Left hindlimb (tissue), 1 donor: ENCODE measurements around the gene NCEH1.

ENCODE experiments used
- DNase-seq: peaks from one replicate; pipeline ENCODE4 v3.0.0-alpha.2; 2018

NCEH1 gene

DNA sequence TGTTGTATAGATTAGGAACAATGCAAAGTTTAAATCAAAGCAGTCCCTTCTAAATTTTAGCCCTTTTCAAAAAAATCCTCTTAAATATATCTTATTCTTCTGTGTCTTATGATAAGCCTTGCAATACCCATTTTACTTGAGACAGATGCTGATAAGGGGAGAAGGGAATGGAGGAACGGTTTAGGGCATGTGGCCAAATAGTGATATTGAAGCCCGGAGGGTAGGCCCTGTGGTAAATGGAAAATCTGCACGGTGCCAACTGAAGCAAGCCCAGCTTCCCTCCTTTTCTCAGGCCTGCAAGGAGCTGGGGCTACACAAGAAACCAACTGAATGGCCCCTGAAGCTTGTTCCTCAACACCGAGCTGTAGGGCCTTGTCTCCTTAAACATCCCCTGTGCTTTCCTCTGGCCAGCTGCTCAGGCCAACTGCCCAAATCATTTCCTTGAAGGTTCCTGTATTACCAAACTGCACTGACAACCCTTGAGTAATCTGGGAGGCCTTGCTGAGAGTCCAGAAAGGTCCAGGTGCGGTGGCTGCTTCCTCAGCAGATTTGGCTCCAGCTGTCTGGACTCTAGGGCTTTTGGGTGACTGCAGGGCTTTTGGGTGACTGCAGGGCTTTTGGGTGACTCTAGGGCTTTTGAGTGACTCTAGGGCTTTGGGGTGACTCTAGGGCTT lies 67.2 kb downstream of the NCEH1 start:
- DNase-seq: no peak

- DNase-seq: no peak
These were observed 69.6 kb downstream of the NCEH1 start for GRCh38 chr3:172641291-172641690.

DNA sequence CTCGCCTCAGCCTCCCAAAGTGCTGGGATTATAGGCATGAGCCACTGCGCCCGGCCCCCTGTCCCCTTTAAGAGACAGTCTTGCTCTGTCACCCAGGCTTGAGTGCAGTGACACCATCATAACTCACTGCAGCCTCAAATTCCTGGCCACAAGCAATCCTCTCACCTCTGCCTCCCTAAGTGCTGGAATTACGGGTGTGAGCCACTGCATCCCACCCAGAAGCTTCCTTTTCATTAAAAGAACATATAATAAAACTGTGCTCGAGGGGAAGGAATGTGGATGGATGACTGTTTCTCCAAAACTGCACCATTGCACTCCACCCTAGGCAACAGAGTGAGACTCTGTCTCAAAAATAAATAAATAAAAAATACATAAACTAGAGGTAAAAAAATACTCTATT lies 70.1 kb downstream of the NCEH1 start:
- DNase-seq: no peak

DNA sequence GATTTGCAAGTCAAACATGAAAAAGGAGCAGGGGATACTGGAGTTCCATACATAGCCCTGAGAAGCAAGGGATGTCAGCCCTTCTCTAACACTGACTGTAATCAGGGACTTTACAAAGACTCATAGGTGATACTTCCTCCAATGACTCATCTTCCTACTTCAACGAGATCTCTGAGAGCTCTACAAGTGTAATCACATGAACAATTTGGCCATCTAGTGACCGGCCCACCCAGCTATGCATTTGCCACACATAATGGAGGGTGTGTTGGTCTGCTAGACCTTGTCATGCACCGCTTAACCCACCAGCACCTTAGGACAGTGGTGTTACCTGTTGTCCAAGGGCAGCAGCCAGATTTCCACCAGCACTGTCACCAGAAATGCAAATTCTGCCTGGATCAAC lies 75.3 kb downstream of the NCEH1 start:
- DNase-seq: no peak

DNA sequence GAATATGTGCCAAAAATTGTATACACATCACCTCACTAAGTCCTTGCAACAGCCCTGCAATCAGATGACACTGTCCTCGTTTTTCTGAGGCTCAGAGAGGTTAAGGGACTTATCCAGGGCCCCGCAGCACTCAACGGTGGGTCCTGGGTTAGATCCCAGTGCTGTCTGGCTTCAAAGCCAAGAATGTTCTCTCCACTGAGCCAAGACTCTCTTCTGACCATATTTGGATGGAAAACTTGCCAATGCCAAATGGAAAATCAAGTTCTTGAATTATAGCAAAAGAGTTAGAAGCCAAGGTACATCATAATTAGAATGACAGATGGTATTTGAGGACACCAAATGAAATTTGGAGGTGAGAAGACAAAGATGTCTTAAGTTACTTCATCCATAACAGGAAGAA lies 75.9 kb downstream of the NCEH1 start:
- DNase-seq: no peak

DNA sequence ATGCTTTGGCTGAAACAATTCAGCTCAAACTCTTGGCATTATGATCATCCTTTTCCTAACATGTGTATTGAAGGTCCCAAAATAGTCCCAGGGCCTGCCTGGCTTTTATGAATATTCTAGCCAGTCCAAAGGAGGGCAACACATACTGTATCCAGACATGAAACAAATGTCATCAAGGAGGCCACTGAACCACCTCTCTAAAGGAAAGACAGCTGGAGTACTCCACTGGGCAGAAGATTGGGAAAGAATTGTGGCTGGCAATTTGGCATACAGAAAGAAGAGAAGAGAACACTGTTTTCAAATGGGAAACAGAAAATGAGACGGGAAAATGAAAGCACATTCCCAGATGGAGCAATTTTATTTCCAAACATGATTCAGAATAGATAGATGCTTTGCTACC lies 80.6 kb downstream of the NCEH1 start:
- DNase-seq: no peak

DNA sequence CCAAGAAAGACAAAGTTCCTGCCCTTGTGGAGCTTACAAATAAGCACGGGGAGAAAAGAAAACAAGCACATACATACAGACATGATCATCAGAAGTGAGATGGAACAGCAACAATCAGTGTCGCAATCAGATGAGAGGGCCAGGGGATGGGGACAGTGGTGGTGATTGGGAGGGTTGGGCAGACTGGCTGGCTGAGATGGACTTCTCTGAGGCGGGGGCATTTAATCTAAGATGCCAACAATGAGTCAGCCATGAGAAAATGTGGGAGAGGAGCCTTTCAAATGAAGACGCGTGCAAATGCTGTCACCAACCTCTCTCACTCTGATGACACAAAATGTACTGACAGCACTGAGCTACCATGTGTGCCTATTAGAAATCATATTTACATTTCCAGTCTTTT lies 81.4 kb downstream of the NCEH1 start:
- no peak for DNase-seq

DNA sequence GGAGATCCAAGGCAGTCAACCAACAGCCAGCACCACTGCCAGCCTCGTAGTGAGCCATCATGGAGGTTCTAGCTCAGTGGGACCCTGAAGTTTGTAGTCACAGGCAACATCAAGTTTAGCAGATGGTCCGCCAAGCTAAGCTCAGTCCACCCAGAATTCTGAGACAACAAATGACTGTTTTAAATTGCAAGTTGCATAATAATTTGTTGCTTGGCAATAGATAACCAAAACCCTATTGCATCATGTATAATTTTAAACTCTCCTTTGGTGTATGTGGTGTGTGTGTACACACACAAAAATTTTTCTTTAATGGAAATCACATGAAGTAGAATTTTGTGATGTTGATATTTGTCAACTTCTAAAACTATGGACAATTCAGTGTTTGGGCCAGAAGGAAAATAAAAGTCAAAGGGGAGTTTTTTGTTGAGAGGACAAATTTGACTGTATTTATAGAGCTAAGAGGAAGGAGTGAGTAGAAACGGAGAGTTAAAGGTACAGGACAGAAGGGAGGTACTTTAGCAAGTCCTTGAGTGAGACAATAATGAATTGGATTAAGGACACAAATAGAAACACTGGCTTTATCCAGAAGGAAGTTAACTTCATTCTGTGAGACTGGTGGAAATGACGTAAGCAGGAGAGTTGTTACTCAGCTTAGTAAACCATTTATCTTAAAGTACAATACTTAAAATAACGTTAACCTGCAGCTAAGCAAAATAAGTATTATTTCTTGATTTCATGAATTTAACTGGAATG lies 83.6 kb downstream of the NCEH1 start:
- DNase-seq: no peak

GRCh38 chr3:172626021-172626640 lies 84.7 kb downstream of the NCEH1 start:
- DNase-seq: no peak

DNA sequence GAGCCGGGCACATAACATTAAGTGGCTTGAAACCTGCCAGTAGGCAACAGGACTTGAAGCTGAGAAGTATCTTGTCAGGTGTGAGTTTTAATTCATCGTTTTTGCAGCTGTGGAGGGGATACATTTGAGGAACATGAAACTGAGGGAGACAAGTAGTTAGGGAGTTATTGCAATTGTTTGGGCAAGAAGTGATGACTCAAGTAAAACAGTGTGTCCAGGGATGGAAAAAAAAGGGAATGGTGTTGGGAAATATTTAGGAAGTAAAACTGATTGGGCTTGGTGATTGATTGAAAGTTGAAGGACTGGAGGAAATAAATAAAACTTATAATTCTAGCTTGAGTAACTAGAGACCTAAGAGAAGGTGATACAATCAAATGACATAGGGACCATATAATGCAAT lies 85.5 kb downstream of the NCEH1 start:
- no peak for DNase-seq

DNA sequence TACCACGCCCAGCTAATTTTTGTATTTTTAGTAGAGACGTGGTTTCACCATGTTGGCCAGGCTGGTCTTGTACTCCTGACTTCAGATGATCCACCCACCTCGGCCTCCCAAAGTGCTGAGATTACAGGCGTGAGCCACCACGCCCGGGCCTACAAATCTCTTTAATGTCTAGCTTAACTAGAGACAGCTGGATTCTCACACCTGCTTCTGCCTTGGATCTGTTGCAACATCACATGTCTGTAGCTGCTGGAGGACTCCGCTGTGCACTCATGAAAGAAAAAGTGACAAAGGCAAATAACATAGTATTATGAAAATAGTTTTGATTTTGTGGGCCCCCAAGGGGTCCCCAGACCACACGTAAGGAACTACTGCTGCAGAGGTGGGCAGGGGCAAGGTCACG lies 85.9 kb downstream of the NCEH1 start:
- DNase-seq: no peak

- DNase-seq: no peak
These were observed 87.8 kb downstream of the NCEH1 start for GRCh38 chr3:172622916-172623700.

GRCh38 chr3:172622156-172622555 lies 88.7 kb downstream of the NCEH1 start:
- no peak for DNase-seq

DNA sequence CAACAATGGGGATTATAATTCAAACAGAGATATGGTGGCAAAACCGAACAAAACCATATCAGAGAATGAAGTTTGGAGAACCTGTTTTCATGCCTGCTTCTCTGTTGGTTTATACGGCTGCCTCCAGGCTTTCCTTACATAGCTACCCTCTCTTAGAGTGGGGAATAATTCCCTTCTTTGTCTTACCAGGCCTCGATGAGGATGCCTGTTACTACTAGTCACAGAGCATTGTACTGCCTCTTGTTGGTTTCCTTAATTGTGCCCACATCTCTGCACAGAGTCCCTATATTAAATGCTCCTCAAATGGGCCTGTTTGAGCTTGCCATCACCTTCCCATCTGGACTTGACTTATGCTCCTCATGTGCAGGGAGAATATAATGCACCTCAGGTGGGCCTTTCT lies 92.9 kb downstream of the NCEH1 start:
- no peak for DNase-seq

DNA sequence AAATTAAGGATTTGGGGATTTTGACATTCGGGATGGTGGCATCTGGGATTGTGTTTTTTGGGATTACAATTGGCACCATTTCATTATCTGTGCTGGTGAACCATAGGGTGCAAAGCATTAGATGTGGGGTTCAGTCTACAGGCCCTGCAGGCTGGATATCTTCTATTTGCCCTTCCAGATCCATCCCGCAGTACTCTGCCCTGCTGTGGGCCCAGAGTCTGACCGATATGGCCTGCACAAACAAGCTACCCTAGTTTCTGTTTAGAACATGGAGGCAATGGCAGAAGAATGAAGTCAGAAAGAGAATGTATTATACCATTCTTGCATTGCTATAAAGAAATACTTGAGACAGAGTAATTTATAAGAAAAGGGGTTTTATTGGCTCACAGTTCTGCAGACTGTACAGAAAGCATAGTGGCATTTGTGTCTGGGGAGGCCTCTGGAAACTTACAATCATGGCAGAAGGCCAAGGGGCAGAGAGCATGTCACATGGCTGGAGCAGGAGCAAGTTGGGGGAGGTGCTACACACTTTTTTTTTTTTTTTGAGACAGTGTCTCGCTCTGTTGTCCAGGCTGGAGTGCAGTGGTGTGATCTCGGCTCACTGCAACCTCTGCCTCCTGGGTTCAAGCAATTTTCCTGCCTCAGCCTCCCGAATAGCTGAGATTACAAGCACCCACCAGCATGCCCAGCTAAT lies 93.7 kb downstream of the NCEH1 start:
- no peak for DNase-seq

DNA sequence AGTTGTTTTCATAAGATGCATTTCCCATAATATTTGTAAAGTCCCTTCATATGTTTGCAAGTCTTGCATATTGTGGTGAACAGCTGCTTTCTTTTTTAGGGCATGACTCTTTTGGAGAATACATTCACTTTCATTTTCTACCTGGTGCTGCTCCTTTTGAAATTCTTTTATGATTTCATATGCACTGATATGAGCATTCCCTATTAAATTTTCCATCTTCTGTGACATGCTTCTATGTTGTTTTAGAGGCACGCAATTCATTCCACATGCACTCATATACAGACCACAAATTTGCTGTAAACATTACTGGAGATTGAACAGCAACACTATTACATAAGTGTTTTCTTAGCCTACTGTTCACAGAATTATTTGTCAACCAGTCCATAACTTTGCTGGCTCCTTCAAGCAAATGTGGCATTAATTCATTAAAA lies 94.8 kb downstream of the NCEH1 start:
- no peak for DNase-seq

DNA sequence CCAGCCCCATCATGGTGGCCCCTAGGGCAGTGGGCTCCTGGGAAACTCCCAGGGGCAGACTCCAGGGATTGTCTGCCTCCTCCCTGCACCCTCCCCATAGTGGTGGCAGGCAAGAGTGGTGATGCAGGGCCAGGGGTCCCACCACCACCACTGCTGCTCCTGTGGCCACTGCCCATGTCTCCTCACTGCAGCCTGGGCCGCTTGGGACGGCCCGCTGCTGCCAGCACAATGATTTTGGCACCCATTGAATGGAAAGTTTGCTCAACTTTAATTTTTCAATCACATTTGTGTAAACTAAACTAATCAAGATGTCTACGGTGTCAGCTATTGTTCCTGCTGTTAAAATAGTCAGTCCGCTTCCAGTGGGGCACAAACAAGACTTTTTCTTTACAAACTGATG lies 95.6 kb downstream of the NCEH1 start:
- no peak for DNase-seq

DNA sequence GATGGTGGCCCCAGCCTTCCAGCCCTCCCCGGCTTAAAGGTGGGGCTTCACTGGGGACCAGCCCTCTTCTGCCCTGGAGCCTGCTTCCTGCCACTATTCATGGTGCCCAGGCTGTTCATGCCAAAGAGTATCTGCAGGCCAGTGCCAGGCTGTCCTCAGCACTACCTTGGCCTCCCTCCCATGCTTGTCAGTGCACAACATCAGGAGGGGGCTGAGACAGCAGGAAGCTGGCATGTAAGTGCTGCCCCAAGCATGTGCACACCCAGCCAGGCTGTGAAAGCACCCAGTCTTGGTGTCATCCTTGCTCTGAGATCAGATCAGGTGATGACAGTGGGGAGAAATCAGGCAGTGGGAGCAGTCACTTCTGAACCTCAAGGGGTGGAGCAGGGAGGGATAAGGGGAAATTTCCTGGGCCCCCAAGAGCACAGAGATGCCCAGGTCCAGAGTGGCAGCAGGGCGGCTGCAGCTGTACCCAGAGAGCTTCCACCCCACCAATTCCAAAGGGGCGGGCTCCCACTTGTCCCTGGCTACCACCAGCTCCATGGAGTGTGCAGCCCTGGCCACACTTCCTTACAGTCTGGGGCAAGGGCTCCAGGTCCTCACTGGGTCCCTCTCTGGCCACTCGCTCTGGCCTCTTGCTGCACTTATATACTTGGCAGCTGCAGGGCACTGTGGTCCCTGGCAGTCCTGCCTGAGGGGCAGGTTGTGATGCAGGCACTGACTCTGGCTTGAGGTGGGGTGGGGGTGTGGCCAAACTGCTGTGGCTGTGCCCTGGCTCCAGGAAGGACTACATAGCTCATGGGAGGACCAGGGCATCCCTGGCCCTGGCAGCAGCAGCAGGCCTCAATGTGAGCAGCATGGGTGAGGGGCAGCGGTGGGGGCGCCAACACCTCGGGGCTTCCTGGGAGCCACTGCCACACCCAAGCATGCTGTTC lies 96.3 kb downstream of the NCEH1 start:
- DNase-seq: no peak

DNA sequence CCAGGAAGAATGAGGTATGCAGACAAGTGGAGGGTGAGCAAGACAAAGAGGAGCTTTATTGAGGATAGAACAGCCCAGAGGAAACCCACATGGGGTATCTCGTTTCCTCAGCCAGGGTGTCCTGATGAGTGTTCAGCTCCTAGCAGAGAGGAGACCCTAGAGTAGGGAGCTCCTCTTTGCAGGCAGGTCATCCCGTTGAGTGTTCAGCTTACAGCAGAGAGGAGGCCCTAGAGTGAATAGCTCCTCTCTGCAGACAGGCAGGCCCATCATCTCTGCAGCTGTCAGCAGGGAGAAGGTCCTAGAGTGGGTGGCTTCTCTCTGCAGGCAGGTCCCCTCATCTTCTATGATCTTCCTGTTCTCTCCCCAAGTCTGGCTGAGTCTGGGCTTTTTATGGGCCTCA lies 97.0 kb downstream of the NCEH1 start:
- no peak for DNase-seq

DNA sequence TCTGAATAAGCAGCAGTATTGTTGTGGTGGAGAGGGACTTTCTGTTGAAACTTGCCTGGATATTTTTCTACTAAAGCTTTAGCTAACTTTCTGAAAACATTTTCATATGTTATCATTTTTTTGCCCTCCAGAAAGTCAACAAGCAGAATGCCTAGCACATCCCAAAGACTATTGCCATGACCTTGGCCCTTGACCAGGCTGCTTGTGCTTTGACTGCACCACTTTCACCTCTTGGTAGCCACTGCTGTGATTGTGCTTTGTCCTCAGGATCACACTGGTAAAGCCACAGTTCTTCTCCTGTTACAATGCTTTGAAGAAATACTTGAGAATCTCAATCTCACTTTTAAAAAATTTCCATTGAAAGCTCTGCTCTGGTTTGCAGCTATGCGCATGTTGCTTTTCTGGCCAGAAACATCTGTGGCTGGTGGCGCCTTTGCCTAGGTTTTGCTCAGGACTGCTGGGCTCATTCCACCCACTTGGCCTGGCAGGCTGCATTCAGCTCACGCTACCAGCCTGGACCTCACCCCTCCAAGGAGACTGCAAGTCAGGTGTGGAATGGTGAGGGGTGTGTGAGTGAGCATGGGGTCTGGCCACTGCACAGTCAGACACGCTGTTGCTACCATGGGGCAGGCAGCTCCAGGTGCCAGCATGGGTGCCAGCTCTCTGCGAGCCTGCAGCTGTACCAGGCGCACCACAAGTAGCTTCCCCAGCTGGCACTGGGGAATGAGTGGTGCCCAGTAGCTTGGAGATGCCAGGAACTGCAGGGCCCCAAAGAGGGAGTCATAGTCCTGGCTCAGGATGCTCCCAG lies 97.8 kb downstream of the NCEH1 start:
- no peak for DNase-seq

DNA sequence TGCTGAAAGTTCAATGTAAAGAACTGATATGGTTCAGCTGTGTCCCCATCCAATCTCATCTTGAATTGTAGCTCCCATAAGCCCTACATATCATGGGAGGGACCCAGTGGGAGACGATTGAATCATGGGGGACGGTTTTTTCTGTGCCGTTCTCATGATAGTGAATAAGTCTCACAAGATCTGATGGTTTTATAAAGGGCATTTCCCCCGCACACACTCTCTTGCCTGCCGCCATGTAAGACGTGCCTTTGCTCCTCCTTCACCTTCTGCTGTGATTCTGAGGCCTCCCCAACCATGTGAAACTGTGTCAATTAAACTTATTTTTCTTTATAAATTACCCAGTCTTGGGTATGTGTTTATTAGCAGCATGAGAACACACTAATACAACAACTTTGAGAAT lies 101.1 kb downstream of the NCEH1 start:
- no peak for DNase-seq
